Right hindlimb (tissue), 1 donor: ENCODE results near the gene MPND.

ENCODE experiments used
- DNase-seq: peaks from one replicate; pipeline ENCODE4 v3.0.0-alpha.2; 2018

MPND gene

DNA sequence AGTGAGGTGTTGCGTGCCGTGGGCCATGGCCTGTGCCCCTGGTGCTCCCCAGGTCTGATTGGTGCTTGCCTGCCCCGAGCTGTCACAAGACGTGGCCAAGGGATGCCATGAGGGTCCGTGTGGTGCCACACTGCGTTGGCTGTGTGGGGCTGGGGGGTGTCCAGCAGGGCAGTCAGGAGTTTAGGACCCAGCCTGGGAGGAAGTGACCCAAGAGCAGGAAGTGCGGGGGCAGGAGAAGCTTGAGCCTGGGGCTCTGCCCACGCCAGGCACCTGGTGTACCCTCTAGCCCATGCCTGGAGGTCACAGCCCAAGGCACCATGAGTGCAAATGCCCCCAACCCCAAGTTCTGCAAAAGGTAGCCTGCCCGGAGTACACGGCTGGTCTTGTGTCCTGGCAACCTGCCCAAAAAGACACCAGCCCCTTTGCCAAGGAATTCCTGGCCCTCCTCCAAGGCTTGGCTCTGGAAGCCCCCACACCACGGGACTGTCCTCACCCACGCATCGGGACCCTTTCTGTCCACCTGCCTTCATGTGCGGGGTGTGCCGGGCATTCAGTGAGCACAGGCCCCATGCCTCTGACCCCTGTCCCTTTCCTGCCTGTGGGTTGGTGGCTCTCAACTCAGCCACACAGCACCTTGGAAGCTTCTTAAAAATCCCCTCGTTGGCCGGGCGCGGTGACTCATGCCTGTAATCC is 24.9 kb downstream of the MPND start:
- peak; percentile 54 for DNase-seq

DNA sequence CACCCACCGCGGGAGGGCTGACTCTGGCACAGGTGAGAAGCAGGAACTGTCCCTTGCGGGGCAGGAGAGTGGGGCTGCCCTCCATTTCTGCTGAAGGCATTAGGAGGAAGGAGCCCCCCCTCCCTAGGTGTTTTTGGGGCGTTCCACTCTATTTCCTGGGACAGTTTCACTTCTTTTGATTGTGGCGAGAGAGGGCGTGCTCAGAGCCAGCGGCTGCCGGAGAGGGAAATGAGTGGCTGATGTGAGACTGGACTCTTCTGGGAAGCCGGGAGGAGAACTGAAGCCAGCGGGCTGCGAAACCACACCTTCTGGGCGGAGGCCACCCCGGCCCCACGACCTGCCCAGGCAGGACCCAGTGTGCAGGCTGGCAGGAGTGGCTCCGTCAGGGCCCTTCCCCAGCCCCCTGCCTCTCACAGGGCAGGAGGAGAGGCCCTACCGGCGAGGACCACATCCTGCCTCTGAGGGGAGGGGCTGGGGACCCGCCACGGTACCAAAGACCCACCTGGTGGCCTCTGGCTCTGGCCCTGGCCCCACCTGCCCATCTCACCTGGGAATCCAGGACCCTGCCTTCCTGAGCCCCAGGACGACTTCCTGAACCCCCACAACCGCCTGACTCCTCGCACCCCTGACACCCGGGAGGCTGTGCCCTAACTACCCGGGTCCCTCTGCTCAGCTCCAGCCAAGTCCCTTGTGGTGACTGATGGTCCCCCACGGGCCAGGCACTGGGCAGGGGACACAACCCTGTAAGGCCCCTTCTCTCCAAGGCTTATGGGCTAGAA is 25.9 kb downstream of the MPND start:
- DNase-seq = peak; percentile 50

DNA sequence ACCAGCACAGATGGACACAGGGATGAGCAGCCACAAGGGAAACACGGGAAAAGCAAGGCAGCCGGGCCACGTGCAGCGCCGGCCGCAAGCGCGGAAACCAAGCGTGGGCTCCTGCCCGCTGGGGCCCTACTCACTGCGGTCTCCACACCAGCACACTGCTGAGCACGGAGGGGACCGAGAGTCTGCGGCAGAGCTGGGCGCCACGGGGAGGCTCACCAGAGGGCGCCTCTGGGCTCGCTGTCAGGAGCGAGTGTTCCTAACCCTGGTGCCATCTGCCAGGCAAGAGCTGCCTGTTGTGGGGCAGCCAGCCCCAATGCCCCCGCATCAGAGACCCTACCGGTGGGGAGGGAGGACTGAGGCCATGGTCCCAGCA is 26.5 kb downstream of the MPND start:
- peak; percentile 58 for DNase-seq

DNA sequence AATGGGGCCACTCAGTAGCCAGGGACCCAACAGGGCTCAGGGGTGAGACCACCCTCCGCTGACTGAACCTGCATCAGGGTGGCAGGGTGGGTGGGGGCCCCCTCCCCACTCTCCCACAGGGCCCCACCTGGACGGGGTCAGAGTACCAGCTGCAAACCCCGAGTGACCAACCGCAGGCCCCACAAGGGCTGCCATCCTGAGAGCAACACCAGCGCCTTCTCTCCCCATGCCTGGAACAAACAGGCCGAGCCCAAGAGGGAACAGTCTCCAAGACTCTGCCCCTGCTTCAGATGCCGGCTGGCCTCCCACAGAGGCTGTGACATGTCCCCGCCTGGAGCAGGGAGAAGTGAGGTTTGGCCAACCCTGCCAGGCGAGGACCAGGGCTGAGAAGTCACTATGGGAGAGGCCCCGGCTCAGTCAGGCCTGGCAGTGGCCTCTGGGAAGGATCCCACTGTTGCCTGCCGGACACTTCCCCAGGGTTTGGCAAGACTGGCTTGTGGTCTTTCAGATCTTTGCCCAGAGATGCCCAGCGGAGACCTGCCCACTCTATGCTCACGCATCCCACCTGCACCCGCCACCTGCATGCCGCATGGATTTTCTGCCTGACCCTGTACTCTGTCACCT is 27.2 kb downstream of the MPND start:
- DNase-seq = peak; percentile 25

DNA sequence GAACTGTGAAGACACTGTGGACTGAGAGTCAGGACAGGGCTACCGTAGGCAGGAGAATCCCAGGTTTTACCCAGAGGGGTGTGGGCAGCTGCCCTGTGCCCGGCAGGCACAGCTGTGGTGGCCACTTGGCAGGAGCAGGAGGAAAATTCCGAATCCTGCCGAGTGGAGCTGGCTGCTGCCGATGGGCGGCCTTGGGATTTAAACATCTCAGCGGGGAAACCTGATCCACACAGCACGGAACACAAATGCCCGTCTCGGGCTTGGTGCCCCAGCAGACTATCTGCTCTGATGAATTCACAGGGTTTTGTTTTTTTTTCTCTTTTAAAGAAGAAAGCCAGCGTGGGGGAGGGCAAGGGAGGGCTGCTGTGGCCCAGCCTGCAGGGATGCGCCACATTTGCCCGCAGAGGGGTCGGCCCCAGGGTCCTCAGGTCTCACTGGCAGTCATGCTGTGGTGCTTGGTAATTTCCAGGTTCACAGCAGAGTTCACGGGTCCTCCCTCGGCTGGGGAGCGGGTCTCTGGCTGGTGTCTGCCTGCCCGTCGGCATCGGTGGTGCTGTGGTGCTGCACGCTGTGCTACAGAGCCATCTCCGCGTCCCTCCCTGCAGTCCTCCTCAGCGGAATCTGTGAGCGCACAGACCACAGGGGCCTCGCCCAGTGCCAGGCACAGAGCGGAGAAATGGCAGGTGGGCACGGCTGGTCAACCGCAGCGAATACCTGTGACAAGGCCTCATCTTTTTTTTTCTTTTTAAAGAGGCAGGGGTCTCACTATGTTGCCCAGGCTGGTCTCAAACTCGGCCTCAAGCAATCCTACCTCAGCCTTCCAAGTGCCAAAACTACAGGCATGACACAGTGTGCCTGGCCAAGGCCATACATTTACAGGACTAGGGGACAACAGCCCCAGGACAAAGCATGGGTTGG is 28.1 kb downstream of the MPND start:
- DNase-seq = peak; percentile 76

DNA sequence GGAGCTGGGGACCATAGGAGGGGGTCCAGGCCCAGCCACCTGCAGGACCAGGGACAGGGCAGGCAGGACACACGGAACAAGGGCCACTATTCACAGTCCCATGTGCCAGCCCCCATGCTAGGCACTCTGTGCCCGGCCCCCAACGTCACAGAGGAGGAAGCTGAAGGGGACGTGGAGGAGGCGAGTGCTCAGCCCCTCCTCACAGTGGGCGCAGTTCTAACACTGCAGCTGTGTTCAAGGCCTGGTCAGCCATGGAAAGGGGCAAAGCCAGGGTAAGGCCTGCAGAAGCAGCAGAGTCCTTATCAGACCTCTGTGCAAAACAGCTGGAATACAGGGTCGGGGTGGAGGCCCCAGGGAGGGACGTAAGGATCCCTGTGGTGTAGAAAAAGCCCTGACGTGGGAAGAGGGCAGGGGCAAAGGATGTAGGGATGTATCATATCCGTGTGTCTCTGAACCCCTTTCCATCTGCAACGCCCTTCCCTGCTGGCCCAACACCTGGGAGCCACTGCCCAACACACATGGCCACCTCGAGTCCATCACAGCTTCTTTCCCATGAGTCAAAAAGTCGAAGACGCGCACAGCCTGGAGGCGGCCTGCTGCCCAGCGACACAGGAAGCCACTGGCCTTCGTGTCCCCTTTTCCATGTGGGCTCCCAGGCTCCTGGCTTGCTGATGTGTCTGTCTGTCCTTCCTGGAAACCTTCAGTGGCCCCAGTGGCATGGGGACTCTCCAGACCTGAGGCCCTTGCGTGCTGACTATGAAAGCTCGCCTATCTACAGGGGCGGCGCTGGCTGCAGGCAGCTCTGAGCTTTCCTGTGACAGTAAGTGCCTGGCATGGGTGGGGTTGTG is 29.0 kb downstream of the MPND start:
- DNase-seq = no peak

DNA sequence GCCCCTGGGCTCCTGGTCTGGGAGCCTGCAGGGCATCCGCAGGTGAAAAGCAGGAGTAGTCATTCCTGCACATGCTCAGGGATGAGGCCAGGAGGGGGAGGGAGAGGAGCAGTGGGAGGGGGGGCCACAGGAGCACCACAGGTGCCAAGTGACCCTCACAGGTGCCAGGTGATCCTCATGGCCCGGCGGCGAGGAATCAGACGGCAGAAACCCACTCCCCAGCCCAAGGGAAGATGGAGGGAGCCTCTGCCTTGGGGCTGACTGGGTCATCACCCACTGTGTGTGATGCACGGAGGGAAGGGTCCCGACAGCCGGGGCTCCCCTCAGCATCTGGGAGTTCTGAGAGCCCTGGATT is 29.6 kb downstream of the MPND start:
- peak; percentile 18 for DNase-seq

DNA sequence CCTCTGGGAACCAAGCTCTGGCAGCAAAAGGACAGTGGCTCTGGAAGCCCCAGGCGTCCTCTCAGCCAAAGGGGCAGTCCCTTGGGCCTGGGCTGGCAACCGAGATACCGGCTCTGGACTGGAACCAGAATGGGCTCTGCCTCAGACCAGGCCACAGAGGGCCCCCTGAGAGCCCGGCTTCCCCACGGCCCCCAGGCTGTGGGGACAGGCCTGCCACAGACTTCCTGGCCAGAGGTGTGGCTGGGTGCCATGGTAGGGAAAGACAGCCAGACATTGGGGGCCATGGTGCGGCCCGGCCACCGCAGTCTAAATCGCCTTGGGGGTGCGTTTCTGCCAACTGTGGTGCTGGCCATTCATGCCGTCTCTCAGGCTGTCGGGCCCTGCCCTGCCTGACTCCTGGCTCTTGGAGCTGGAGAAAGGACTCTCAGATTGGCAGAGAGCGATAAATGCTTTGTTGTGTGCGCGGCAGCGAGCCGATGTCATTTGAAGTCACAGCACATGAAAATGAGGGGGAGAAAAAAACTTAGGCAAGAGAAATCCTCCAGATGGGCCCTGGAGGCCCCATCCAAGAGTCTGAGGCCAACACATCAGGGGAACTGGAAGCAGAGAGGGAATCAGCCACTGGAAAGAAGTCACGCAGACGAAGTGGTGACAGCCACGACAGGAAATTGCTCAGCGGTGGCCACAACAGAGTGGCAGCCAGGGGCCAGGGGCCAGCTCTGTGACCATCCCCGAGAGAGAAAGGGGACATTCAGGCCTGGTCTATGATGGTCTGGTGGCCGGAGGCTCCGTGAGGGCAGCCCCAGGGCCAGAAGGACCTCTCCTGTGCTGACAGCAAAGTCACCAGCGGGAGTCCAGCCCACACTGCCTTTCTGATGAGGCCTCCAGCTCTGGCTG is 30.5 kb downstream of the MPND start:
- DNase-seq = peak; percentile 52

DNA sequence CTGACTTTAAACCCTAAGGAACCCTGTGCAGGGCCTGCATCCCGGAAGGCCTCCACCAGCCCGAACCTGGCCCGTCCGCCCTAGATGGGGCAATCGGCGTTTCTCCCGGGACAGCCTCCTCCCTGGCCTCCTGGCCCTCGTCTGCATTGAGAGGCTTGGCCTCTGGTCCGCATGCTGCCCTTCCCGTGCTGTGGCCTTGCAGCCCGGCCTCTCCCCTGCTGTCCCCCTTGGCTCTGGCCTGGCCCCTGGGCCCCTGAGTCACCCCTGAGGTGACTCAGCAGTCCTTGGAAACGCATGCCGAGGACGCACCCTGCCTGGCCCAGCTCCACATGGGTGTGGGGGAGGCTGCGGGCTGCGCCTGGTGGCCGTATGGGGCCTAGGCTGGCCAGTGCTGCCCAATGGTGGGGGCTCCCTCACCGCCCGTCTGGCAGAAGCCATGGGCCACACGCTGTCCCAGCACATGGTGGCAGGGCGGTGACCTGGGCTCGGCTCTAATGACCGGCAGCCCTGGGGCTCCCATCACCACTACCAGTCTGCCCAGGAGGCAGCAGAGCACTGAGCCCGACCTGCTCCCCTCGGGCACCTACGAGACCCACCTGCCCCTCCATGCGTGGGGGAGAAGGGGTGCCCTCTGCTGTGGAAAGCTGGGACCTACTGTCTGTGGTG is 31.3 kb downstream of the MPND start:
- peak; percentile 50 for DNase-seq

DNA sequence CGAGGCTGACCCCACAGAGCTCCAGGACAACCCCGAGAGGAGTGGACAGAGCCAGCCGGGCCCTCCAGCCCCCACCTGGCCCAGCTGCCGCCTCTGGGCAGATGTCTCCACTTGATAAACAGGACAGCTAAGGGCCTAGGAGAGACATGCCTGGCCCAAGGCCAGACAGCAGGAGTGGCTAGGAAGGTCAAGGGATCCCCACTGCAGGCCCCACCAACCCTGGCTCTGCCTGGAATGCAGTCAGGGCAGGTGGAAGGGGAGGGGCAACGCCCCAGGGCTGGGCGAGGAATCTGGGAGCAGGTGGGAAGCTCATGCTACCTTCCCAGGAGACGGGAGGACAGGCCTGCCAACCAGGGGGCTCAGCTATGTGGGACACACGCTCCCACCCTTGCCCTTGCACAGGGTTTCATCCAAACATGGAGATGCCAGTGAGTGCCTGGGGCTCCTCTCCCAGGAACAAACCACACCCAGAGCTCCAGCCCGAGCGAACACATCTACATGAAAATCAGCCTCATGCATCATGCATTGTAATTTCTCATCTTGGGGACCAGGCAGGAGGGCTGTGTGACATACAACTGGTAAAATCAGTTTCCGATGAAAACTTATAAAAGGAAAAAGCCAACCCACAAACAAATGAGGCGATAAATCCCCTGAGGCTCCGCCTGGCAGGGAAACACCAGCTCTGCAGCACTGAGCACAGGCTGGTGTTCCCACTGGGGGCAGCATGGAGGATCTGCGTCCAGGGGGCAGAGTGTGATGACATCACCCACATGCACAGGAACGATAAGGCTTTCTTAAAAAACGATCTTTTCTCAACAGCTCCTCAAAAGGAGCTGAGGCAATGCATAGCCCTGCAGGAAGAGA is 32.0 kb downstream of the MPND start:
- peak; percentile 53 for DNase-seq

DNA sequence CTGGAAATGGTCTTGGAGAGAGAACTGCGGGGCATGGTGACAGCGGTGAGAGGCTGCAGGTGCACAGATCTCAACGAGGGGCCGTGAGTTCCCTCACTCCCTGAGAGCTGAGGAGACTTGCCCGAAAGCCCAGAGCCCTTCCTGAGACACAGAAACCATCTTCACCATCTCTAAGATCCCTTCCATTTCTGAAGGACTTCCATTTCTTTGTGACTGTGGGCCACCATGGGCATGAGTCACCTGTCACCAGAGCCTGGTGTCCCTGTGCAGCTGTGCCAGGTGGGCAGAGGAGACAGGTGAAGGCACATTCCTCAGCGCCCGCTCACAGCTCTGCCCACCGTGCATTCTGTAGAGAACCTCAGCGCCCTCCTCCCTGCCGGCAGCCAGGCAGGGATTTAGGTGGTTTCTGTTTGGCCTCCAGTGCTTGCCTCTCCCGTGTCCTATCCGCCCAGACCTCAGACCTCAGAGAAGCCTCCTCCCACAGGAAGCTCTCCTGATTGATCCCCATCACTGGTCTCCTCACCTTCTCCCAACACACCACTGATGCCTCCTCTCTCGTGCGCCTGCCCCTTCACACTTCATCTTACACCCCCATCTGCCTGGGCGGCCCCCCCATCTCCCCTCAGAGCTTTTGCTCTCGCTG is 32.8 kb downstream of the MPND start:
- no peak for DNase-seq

DNA sequence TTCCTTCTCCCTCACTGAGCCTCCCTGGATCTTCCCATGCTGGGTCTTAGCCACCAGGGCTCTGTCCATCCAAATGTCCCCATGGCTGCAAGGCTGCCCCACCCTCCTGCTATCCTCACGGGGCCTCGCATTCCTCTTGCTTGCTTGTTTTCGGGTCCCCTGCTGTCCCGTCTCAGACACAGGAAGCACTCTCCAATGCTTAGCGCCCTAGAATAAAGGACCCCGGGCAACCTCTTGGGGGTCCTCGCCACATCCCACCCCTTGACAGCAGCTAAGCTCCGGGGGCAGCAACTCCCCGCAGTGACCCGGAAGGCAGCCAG is 33.3 kb downstream of the MPND start:
- DNase-seq = no peak

DNA sequence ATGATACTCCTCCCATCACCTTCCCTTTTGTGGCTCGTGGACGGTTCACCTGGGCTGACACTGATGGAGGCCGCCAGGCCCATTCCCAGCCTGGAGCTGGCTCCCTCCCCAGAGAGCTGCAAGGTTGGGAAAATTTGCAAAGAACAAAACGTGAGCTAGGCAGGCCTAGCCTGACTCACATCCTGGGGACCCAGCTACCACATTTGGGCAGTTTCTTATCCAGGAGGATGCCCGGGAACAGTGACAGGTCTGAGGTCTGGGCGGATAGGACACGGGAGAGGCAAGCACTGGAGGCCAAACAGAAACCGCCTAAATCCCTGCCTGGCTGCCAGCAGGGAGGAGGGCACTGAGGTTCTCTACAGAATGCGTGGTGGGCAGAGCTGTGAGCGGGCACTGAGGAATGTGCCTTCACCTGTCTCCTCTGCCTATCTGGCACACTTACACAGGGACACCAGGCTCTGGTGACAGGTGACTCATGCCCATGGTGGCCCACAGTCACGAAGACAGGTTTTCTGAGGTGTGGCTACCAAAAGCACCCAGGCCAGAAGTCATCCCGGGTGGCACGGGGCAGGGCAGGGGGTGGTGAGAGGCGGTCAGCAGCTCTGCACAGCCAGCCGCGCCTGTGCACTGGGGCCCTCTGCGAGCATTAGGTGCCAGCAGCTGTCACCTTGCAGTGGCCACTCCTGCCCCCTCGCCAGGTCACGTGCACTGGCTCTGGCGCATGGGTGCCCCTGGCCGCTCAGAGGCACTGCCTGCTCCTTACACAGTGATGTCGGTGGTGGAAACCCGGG is 33.8 kb downstream of the MPND start:
- DNase-seq = no peak

DNA sequence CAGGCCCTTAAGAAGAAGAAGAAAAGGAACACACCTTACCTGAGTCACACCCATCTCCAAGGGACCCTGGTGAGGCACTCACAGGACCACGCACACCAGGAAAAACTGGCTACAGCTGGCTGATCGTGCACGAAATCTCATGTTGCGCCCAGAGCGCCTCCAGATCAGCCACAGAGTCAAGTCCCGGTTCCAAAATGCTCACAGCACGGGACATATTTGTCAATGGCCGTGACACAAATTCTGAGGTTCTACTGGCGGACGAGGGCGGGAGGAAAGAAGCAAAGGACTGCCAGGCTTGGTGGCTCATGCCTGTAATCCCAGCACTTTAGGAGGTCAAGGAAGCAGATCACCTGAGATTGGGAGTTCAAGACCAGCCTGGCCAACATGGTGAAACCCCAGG is 35.5 kb downstream of the MPND start:
- no peak for DNase-seq

DNA sequence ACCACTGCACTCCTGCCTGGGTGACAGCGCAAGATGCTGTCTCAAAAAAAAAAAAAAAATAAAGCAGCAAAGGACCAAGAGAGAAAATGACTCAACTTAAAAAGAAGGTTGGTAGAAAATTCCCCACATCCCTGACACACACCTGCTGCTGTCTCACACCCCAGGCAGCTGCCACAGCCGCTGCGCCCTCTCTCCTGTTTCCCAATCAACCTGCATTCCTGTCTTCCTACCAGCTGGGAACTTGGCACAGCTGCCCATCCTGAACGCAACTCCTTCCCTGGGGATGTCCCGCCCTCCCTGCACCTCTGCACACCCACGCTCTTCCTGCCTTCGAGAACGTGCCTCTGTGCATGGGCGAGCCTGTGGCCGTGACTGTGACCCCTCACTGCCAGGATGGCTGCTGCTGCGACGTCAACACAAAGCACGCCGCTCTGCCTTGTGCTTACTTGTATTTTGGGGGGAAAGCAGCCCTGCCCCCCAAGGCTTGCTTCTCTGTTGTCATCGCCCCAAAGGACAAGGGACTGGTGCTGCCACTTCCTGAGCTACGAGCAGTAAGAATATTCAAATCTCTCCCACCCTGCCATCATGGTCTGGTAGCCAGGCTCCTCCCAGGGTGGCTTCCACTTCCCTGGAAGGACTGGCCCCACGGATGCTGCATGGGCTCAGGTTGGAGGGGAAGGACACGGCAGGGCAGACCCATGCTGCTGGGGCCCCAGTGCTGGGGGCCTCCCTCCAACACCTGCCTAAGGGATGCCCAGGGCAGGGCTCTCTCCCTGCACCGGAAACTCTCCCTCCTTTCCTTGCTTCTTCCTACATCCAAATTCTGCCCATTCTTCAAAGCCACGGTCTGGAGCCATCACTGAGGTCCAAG is 36.3 kb downstream of the MPND start:
- DNase-seq = peak; percentile 60

DNA sequence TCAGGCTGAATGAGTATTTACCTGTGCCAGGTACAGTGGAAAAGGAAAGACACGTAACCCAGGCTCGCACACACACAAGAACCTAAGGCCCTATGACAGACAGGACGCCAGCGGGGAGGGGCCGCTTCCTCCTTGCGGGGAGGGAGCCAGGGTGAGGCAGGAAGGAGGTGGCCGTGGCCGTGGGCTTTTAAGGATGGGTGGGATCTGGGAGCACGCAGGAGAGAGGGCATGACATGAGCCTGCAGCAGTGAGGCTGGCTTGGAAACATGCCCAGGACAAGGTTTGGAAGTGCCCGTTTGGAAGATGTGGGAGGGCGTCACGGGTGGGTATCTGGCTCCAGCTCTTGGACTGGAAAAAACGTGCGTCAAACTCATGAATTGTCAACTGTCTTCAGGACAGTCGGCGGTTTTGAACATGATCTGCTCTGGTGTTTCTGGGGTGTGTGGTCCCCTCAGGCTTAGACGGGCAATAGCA is 36.9 kb downstream of the MPND start:
- DNase-seq = peak; percentile 41
